ENCODE results near the gene IQSEC3.

Gene IQSEC3

GRCh38 chr12:108594-108993 is 42.0 kb downstream of the IQSEC3 start:
- no peak for TF ChIP-seq JUND (IDR thresholded peaks at IDR 0.05; ENCODE audit: low read depth)
- in situ Hi-C loops (cut with HindIII; ENCODE audit: low pct_unique_long_range_greater_than_20kb, low sequenced_read_pairs) = no loop called here
- peak in 1 of 2 experiments; percentile 48 for DNase-seq (ENCODE audit: low read depth in 1 of 2, low spot score in 1 of 2)

GRCh38 chr12:109446-109845 is 42.9 kb downstream of the IQSEC3 start:
- no peak for DNase-seq (ENCODE audit: low read depth in 1 of 2, low spot score in 1 of 2)
- in situ Hi-C loops (cut with HindIII; ENCODE audit: low pct_unique_long_range_greater_than_20kb, low sequenced_read_pairs) = no loop called here
- TF ChIP-seq JUND (IDR thresholded peaks at IDR 0.05; ENCODE audit: low read depth) = no peak

GRCh38 chr12:109872-110271 is 43.3 kb downstream of the IQSEC3 start:
- TF ChIP-seq JUND (IDR thresholded peaks at IDR 0.05; ENCODE audit: low read depth) = no peak
- no peak for DNase-seq (ENCODE audit: low read depth in 1 of 2, low spot score in 1 of 2)
- in situ Hi-C loops (cut with HindIII; ENCODE audit: low pct_unique_long_range_greater_than_20kb, low sequenced_read_pairs) = no loop called here

GRCh38 chr12:111699-112493 is 45.3 kb downstream of the IQSEC3 start:
- no peak for TF ChIP-seq JUND (IDR thresholded peaks at IDR 0.05; ENCODE audit: low read depth)
- DNase-seq (ENCODE audit: low read depth in 1 of 2, low spot score in 1 of 2) = no peak
- in situ Hi-C loops (cut with HindIII; ENCODE audit: low pct_unique_long_range_greater_than_20kb, low sequenced_read_pairs) = no loop called here

GRCh38 chr12:113347-113746 is 46.8 kb downstream of the IQSEC3 start:
- in situ Hi-C loops (cut with HindIII; ENCODE audit: low pct_unique_long_range_greater_than_20kb, low sequenced_read_pairs) = no loop called here
- TF ChIP-seq JUND (IDR thresholded peaks at IDR 0.05; ENCODE audit: low read depth) = no peak
- no peak for DNase-seq (ENCODE audit: low read depth in 1 of 2, low spot score in 1 of 2)

- no peak for TF ChIP-seq JUND (IDR thresholded peaks at IDR 0.05; ENCODE audit: low read depth)
- in situ Hi-C loops (cut with HindIII; ENCODE audit: low pct_unique_long_range_greater_than_20kb, low sequenced_read_pairs) = no loop called here
Observed at GRCh38 chr12:114626-115211, 48.2 kb downstream of the IQSEC3 start.

GRCh38 chr12:115518-115917 is 49.0 kb downstream of the IQSEC3 start:
- TF ChIP-seq JUND (IDR thresholded peaks at IDR 0.05; ENCODE audit: low read depth) = no peak
- in situ Hi-C loops (cut with HindIII; ENCODE audit: low pct_unique_long_range_greater_than_20kb, low sequenced_read_pairs) = no loop called here
- no peak for DNase-seq (ENCODE audit: low read depth in 1 of 2, low spot score in 1 of 2)

More at GRCh38 chr12:114626-115211, 48.2 kb downstream of the IQSEC3 start:
- no peak for DNase-seq (ENCODE audit: low read depth in 1 of 2, low spot score in 1 of 2)

- DNase-seq (ENCODE audit: low read depth in 1 of 2, low spot score in 1 of 2) = no peak
- TF ChIP-seq JUND (IDR thresholded peaks at IDR 0.05; ENCODE audit: low read depth) = no peak
- in situ Hi-C loops (cut with HindIII; ENCODE audit: low pct_unique_long_range_greater_than_20kb, low sequenced_read_pairs) = no loop called here
Observed at GRCh38 chr12:115960-116915, 49.7 kb downstream of the IQSEC3 start.

GRCh38 chr12:117311-117710 is 50.7 kb downstream of the IQSEC3 start:
- in situ Hi-C loops (cut with HindIII; ENCODE audit: low pct_unique_long_range_greater_than_20kb, low sequenced_read_pairs) = no loop called here
- DNase-seq (ENCODE audit: low read depth in 1 of 2, low spot score in 1 of 2) = no peak
- no peak for TF ChIP-seq JUND (IDR thresholded peaks at IDR 0.05; ENCODE audit: low read depth)

GRCh38 chr12:117816-118345 is 51.3 kb downstream of the IQSEC3 start:
- DNase-seq (ENCODE audit: low read depth in 1 of 2, low spot score in 1 of 2) = no peak
- no peak for TF ChIP-seq JUND (IDR thresholded peaks at IDR 0.05; ENCODE audit: low read depth)
- in situ Hi-C loops (cut with HindIII; ENCODE audit: low pct_unique_long_range_greater_than_20kb, low sequenced_read_pairs) = no loop called here

- in situ Hi-C loops (cut with HindIII; ENCODE audit: low pct_unique_long_range_greater_than_20kb, low sequenced_read_pairs) = no loop called here
- no peak for TF ChIP-seq JUND (IDR thresholded peaks at IDR 0.05; ENCODE audit: low read depth)
Observed at GRCh38 chr12:118591-118990, 52.0 kb downstream of the IQSEC3 start.

GRCh38 chr12:120951-121350 is 54.4 kb downstream of the IQSEC3 start:
- no peak for DNase-seq (ENCODE audit: low read depth in 1 of 2, low spot score in 1 of 2)
- in situ Hi-C loops (cut with HindIII; ENCODE audit: low pct_unique_long_range_greater_than_20kb, low sequenced_read_pairs) = no loop called here
- TF ChIP-seq JUND (IDR thresholded peaks at IDR 0.05; ENCODE audit: low read depth) = no peak

More at GRCh38 chr12:118591-118990, 52.0 kb downstream of the IQSEC3 start:
- DNase-seq (ENCODE audit: low read depth in 1 of 2, low spot score in 1 of 2) = no peak
